Activated CD8-positive, alpha-beta memory T cell treated with anti-CD3 and anti-CD28 coated beads, Interleukin-2, amount 50 U/mL, for 48 hours (primary cell): ENCODE data around the gene C2CD2.

Source experiments
- DNase-seq: peaks from one replicate; pipeline ENCODE4 v3.0.0-alpha.2; 2020

Gene C2CD2

DNA sequence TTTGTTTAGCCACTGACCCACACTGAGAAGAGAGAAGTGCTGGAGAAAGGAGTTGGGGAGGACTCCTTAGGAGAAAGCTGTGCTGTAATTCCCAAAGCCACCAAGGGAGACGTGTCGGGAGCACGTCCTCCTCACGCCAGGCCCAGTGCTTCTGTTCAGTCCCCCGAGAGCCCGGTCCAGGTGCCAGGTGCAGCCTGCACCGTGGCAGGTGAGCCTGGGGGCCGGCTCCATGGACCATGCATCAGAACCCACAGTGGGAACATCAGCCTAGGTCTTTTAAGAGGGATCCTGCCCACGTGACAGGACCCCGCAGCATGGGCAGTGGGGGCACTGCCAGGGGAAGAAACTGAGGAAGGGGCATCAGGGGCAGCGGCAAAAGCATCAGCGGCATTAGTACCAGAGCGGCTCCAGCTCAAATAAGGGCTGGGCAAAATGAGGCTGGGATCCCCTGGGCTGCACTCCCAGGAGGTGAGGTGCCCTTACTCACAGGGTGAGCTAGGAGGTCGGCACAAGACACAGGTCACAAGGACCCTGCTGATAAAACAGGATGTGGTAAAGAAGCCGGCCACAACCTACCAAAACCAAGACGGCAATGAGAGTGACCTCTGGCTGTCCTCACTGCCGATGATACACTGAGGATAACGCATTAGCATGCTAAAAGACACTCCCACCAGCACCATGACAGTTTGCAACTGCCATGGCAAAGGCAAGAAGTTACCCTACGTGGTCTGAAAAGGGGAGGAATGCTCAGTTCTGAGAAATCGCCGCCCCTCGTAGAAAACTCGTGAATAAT, 50.1 kb downstream of the C2CD2 start:
- DNase-seq, result no peak

DNA sequence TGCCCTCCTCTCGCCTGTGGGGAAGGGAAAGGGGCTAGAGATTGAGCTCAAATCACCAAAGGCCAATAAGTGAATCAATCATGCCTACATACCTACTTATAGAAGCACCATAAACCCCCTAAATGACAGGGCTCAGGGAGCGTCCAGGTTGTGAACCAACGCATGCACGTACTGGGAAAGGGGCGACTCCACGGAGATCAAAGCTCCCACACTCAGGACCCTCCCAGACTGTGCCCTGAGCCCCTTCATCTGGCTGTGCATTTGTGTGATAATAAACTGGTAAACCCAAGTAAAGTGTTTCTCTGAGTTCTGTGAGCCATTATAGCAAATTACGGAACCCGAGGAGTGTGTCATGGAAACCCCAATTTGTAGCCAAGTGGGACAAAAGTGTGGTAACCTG, 50.9 kb downstream of the C2CD2 start:
- no peak for DNase-seq

DNA sequence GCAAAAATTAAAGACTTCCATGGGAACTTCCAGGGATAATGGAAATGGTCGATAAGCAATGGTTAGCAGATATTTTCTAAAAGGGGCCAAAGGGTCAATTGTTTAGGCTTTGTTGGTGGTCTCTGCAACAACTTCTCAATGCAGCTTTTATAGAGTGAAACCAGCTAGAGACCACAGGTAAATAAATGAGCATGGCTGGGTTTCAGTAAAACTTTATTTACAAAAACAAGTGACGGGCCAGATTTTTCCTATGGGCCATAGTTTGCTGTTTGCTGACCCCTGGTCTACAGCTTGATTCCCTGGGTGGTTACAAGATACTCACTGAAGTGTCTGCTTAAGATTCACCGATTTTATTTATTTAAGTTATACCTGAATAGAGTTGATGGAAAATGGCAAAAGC, 52.0 kb downstream of the C2CD2 start:
- no peak for DNase-seq

- DNase-seq, result peak; percentile 68
Measured at GRCh38 chr21:41901099-41901498, 52.7 kb downstream of the C2CD2 start.

GRCh38 chr21:41900401-41900800, 53.4 kb downstream of the C2CD2 start:
- DNase-seq, result no peak

DNA sequence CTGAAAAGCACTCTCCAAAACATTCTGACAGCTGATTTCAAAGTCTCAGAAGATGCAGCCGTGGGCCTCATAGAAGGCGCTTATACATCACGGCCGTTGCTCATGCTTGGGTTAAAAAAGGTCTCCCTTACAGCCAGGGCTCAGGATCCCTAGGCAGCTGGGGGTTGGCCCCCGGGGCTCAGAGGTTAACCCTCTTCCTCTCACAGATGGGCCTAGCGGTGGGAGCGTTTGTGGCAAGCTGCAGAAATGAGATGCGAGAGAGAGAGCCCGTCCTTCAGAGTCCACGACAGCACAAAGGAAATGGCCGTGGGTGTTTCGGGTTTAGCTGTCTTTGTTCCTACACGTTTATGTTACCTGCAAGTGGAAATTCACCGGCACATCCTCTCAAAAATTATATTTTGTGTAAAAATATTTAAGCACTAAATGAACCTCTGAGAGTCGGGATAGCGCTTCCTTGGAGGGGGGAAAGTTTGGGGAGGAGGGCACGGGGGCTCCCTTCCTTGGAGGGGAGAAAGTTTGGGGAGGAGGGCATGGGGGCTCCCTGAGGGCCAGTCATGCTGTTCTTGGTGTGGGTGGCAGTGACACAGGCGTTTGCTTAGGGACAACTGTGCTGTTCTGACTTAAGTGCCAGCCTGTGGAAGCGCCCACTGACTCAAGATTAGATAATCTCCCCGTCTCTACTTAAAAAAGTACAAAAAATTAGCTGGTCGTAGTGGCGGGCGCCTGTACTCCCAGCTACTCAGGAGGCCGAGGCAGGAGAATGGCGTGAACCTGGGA, 54.2 kb downstream of the C2CD2 start:
- DNase-seq, result peak; percentile 82

- DNase-seq, result no peak
Measured at GRCh38 chr21:41898998-41899397, 54.8 kb downstream of the C2CD2 start.

- no peak for DNase-seq
Measured at GRCh38 chr21:41897700-41898099, 56.1 kb downstream of the C2CD2 start.

- no peak for DNase-seq
Measured at GRCh38 chr21:41897047-41897669, 56.7 kb downstream of the C2CD2 start.

- no peak for DNase-seq
Measured at GRCh38 chr21:41895643-41896493, 58.0 kb downstream of the C2CD2 start.

DNA sequence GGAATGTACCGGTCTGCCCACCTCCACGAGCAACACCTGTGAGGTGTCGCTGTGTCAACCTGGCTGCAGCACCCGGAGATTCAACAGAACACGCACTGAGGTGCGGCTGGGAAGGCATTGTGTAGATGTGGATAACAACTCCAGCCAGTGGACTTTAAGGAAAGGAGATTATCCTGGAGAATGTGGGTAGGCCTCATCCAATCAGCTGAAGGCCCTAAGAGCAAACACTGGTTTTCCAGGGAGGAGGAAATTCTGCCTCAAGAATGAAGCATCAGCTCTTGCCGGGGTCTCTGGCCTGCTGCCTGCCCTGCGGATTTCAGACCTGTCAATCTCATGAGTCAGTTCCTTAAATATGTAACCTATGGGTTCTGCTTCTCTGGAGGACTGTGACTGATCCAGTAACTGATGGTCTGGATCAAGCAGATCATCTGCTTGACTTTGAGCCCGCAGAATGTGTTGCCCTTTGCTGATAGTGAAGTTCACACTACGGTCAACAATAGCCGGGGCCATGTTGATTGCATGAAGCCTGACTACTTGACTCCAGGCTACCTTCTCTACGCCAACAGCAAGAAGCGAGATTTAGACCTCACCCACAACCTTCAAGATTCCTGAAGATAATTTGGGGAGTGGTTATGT, 58.8 kb downstream of the C2CD2 start:
- DNase-seq, result no peak

GRCh38 chr21:41894511-41894910, 59.3 kb downstream of the C2CD2 start:
- DNase-seq, result no peak

DNA sequence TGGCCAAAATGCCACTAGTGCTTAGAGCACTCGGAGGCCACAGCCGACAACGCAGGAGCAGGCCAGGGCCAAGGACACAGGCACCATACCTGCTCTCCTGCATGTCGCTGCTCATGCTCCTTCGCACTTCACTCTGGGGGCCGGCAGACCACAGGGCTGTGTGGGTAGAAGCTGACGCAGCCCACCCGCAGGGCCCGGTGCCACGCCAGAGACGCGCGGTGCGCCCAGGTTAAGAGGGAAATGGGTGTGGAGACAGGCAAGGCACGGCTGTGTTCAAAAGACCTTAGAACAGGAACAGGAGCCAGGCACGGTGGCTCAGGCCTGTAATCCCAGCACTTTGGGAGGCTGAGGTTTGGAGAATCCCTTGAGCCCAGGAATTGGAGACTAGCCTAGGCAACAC, 61.1 kb downstream of the C2CD2 start:
- DNase-seq, result no peak

DNA sequence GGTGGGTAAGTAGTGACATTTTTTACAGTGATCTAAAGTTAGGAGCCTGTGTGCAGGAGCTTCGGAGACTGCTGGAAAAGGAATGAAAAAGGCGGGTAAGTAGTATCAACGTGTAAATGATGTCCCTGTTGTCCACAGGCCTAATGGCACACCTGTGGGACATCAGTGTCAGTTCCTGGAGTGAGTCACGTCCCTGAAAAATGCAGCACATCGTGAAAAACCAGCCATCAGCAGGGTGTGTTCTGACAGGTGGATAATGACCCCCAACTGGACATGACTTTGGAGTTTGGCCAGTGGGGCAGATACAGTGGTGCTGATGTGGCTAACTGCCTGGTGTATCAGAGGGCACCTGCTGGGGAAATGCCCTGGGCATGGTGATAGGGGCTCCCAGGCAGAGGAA, 62.7 kb downstream of the C2CD2 start:
- no peak for DNase-seq

DNA sequence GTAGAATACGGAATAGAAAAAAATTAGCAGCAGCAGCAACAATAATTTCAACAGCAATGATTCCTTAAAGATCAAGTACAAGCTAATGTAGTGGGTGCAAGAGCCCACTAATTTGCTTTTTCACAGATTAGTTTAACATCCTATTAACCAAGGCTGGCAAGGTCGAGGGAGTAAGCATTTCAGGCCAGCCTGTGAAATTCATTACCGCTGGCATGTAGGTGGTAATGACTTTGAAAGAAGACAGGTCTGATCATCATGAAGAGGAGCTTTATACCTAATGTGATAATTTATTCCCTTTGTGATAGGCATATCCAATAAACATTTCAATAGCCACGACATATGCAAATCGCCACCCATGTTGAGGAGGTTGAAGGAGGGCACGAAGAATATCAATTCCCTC, 63.5 kb downstream of the C2CD2 start:
- DNase-seq, result no peak

DNA sequence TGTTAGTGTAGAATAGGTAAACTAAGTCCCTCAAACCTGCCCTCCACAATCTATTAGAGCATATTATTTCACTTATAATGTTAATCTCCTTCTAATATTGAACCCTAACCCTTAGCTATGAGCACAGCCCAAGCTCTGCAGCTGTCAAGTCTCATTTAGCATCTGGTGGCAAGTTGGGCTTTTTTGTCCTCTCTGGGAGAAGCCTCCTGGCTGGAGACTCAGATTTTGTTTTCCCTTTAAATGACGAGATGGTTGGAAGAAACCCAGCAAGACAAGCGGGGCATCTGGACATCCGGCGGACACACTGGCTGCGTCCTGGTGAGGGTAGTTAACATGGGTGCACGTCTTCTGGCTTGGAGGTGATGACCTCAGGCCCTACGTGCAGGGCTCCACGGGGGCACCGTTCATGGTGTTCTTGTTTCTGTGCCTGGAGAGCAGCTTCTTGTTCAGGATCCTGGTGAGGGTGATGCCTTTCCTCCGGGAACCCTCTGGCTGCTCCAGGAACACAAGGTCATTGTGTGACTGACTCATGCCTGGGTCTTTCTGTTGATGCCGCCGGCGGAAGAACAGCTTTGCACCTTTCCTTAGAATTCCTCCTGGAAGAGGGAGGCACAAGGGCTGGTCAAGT, 65.0 kb downstream of the C2CD2 start:
- no peak for DNase-seq

GRCh38 chr21:41887667-41888066, 66.2 kb downstream of the C2CD2 start:
- no peak for DNase-seq

- no peak for DNase-seq
Measured at GRCh38 chr21:41886328-41886727, 67.5 kb downstream of the C2CD2 start.

GRCh38 chr21:41885341-41886024, 68.3 kb downstream of the C2CD2 start:
- DNase-seq, result no peak

DNA sequence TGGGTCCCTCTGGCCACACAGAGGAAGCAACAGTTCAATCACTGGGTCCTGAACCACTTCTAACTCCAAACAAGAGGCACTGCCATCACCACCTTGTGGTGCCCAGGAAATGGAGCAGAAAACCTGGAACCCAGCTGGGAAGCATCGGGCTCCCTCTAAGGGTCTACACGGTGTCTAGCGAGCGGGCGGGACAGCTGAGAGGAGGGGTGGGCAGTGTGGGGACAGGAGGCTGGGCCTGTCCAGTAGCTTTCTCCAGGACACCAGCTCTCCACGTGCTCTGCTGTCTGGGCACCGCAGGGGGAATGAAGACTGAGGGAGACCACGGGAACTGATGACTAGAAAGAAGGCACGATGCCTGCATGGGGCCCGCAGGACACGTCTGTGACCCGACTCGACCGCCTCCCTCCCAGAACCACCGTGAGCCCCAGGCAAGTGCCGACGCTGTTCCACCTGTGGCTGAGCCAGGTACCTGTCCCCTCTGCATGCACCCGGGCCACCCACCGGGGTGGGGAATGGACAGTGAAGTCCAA, 69.3 kb downstream of the C2CD2 start:
- no peak for DNase-seq

DNA sequence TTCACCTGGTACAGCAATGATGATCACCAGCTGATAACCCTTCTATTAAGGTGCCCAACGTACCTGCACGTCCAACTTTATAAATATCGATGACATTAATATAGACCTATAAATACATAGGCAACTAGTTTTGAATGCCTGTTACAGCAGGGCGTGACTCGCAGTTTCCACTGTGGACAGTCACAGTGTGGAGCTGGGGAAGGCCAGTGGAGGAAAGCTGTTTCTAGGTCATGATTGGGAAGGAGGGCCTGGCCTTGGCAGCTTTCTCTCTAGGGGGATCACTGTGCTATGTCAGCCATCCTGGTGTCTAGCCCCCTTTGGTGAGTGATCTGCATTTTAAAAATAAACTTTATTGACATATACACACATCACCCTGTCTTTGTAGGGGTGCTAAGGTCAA, 70.2 kb downstream of the C2CD2 start:
- no peak for DNase-seq
